ENCODE data around the gene ZNF316. TPM values are rescaled to one million over a fixed set of nuclear protein-coding genes. Genes with fewer than 3 reads are reported as not detected.

The ZNF316 gene
- total and polyA plus RNA-seq, 3 donors from 2014 or later = 22.7 to 50.9 (median 46.6) TPM

GRCh38 chr7:6646465-6646864 lies 9.3 kb downstream of the ZNF316 start:
- no peaks in the 10 kb centered on the region for H3K9me3 ChIP-seq
- H3K27ac ChIP-seq = no peak overlapping the region
- no peak for TF ChIP-seq POLR2A (IDR thresholded peaks at IDR 0.05)
- no peak for TF ChIP-seq CTCF (IDR thresholded peaks at IDR 0.05)
- H3K4me3 ChIP-seq = no peak overlapping the region
- intact Hi-C loops (cut with DNase I; ENCODE audit: low total_unique reads) = no loop called here
- WGBS, 2 donors = 70 to 73% methylated on average over 3 to 8 of the region's 8 CpGs
- H3K4me1 ChIP-seq = no peaks in the 10 kb centered on the region
- no peaks in the 10 kb centered on the region for H3K27me3 ChIP-seq
- DNase-seq = no peak
- no peaks in the 10 kb centered on the region for H3K36me3 ChIP-seq (ENCODE audit: low read depth, missing control alignments)

GRCh38 chr7:6647080-6647479 lies 10.0 kb downstream of the ZNF316 start:
- no peak for DNase-seq
- intact Hi-C loops (cut with DNase I; ENCODE audit: low total_unique reads) = no loop called here
- Histone ChIP-seq H3K27ac (no peak overlapping the region), H3K4me1 (no peaks in the 10 kb centered on the region), H3K4me3 (no peak overlapping the region), H3K36me3 (ENCODE audit: low read depth, missing control alignments) (no peaks in the 10 kb centered on the region), H3K27me3 (no peaks in the 10 kb centered on the region), H3K9me3 (no peaks in the 10 kb centered on the region)
- 67 to 75% methylated on average over 3 to 8 of the region's 8 CpGs for WGBS, 2 donors
- TF ChIP-seq POLR2A (IDR thresholded peaks at IDR 0.05) = no peak

GRCh38 chr7:6647541-6647940 lies 10.4 kb downstream of the ZNF316 start:
- intact Hi-C loops (cut with DNase I; ENCODE audit: low total_unique reads) = no loop called here
- Histone ChIP-seq H3K27me3 (no peaks in the 10 kb centered on the region), H3K27ac (no peak overlapping the region), H3K4me1 (no peaks in the 10 kb centered on the region), H3K4me3 (no peak overlapping the region), H3K36me3 (ENCODE audit: low read depth, missing control alignments) (no peaks in the 10 kb centered on the region), H3K9me3 (no peaks in the 10 kb centered on the region)
- no peak for DNase-seq
- WGBS, 2 donors = 86 to 90% methylated on average over 4 to 14 of the region's 14 CpGs
- TF ChIP-seq POLR2A (IDR thresholded peaks at IDR 0.05) = no peak
- no peak for TF ChIP-seq CTCF (IDR thresholded peaks at IDR 0.05)

- no peak for DNase-seq
- no peaks in the 10 kb centered on the region for H3K9me3 ChIP-seq
- no peaks in the 10 kb centered on the region for H3K36me3 ChIP-seq (ENCODE audit: low read depth, missing control alignments)
- 91 to 98% methylated on average over 6 to 17 of the region's 17 CpGs for WGBS, 2 donors
- no peak for TF ChIP-seq CTCF (IDR thresholded peaks at IDR 0.05)
- no peak for TF ChIP-seq POLR2A (IDR thresholded peaks at IDR 0.05)
- no peak overlapping the region for H3K27ac ChIP-seq
- no peak overlapping the region for H3K4me3 ChIP-seq
- no peaks in the 10 kb centered on the region for H3K27me3 ChIP-seq
- intact Hi-C loops (cut with DNase I; ENCODE audit: low total_unique reads) = no loop called here
- H3K4me1 ChIP-seq = no peaks in the 10 kb centered on the region
These were observed 11.1 kb downstream of the ZNF316 start for GRCh38 chr7:6648066-6648814.

GRCh38 chr7:6648815-6649104 lies 11.6 kb downstream of the ZNF316 start:
- intact Hi-C loops (cut with DNase I; ENCODE audit: low total_unique reads) = no loop called here
- no peak overlapping the region for H3K27ac ChIP-seq
- DNase-seq = no peak
- H3K27me3 ChIP-seq = no peaks in the 10 kb centered on the region
- H3K9me3 ChIP-seq = no peaks in the 10 kb centered on the region
- no peaks in the 10 kb centered on the region for H3K4me1 ChIP-seq
- TF ChIP-seq CTCF (IDR thresholded peaks at IDR 0.05) (no peak), POLR2A (IDR thresholded peaks at IDR 0.05) (no peak)
- no peak overlapping the region for H3K4me3 ChIP-seq
- WGBS, 2 donors = 80 to 95% methylated on average over 1 to 5 of the region's 5 CpGs
- H3K36me3 ChIP-seq (ENCODE audit: low read depth, missing control alignments) = no peaks in the 10 kb centered on the region
